ENCODE results near the gene TBL1X. TPM values are rescaled to one million over a fixed set of nuclear protein-coding genes. Genes with fewer than 3 reads are reported as not detected.

The TBL1X gene
- polyA plus RNA-seq, 3 donors: 12.5 to 19.5 (median 13.8) TPM

DNA sequence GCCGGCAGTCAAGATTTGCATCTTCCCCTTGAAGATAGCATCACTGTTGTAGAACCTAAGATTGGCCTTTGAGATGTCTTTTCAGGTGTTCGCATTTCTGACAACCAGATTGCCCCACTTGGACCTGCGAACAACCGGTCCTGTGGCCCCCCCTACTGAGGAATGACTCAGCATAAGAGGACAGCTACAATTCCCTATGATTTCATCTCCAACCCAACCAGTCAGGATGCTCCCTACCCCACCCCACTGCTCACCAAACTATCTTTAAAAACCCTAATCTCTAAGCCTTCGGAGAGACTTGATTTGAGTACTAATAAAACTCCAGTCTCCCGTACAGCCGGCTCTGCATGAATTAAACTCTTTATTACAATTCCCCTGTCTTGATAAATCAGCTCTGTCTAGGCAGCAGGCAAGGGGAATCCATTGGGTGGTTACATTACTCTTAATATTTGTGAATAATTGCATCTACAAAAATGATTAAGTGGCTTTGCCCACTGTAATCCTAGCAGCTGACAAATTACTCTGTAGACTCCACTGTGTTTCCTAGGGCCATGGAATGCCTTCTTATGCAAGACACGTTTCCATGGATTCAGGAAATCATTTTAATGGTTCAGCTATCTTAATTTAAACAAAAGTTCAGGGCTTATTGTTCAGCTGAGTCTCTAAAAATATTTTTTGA, 205.4 kb downstream of the TBL1X start:
- intact Hi-C loops (cut with micrococcal nuclease): loop anchor here in 1 of 2 donors (10.0 kb wide), 1 partner anchor 205 kb away; the partner anchor contains the start of gene TBL1X
- Histone ChIP-seq H2AFZ (ENCODE audit: insufficient read depth, low read depth, low read length, poor library complexity, severe bottlenecking) (no peak overlapping the region), H3K4me1 (ENCODE audit: control insufficient read depth in 1 of 2, insufficient read depth in 2 of 2, low read length in 2 of 2) (peaks cover 9 to 16% of the 10 kb centered on the region in 2 donors), H3K9ac (ENCODE audit: insufficient read depth, low read length, poor library complexity, severe bottlenecking) (no peak overlapping the region), H4K20me1 (ENCODE audit: insufficient read depth, low read length) (peaks cover 18% of the 10 kb centered on the region), H3K4me3 (replicated peaks in 1 of 3; ENCODE audit: low read depth in 2 of 3, low read length in 3 of 3) (no peak overlapping the region), H3K79me2 (ENCODE audit: insufficient read depth, low read length) (no peaks in the 10 kb centered on the region), H3K27me3 (ENCODE audit: control insufficient read depth in 2 of 2, insufficient read depth in 2 of 2, low read length in 2 of 2) (peaks cover 0 to 7% of the 10 kb centered on the region in 2 donors), H3K4me2 (replicated peaks; ENCODE audit: extremely low read depth, low read length, poor library complexity, severe bottlenecking) (no peak overlapping the region), H3K9me3 (replicated peaks in 1 of 2; ENCODE audit: control insufficient read depth in 1 of 2, insufficient read depth in 1 of 2, low read length in 2 of 2) (no peaks in the 10 kb centered on the region), H3K36me3 (replicated peaks in 1 of 2; ENCODE audit: control insufficient read depth in 1 of 2, insufficient read depth in 2 of 2, low read length in 2 of 2) (peaks cover 0 to 25% of the 10 kb centered on the region in 2 donors), H3K27ac (ENCODE audit: low read depth in 1 of 2, low read length in 2 of 2) (no peak overlapping the region)
- TF ChIP-seq, protein P1, sequence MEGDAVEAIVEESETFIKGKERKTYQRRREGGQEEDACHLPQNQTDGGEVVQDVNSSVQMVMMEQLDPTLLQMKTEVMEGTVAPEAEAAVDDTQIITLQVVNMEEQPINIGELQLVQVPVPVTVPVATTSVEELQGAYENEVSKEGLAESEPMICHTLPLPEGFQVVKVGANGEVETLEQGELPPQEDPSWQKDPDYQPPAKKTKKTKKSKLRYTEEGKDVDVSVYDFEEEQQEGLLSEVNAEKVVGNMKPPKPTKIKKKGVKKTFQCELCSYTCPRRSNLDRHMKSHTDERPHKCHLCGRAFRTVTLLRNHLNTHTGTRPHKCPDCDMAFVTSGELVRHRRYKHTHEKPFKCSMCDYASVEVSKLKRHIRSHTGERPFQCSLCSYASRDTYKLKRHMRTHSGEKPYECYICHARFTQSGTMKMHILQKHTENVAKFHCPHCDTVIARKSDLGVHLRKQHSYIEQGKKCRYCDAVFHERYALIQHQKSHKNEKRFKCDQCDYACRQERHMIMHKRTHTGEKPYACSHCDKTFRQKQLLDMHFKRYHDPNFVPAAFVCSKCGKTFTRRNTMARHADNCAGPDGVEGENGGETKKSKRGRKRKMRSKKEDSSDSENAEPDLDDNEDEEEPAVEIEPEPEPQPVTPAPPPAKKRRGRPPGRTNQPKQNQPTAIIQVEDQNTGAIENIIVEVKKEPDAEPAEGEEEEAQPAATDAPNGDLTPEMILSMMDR (IDR thresholded peaks at IDR 0.05): no peak
- no peak overlapping the region for H3K27ac Mint-ChIP-seq
- H3K4me1 Mint-ChIP-seq: peaks cover 18% of the 10 kb centered on the region
- H3K27me3 Mint-ChIP-seq (ENCODE audit: low read depth in 3 of 3): peaks cover 0 to 7% (median 0%) of the 10 kb centered on the region in 3 donors
- WGBS (ENCODE audit: insufficient coverage): 87% methylated on average over 3 of the region's 8 CpGs
- H3K4me3 Mint-ChIP-seq: no peak overlapping the region
- DNase-seq: no peak
- H3K9me3 Mint-ChIP-seq: peaks cover 0 to 9% (median 0%) of the 10 kb centered on the region in 7 donors
- peaks cover 12 to 25% of the 10 kb centered on the region in 2 donors for H3K36me3 Mint-ChIP-seq

DNA sequence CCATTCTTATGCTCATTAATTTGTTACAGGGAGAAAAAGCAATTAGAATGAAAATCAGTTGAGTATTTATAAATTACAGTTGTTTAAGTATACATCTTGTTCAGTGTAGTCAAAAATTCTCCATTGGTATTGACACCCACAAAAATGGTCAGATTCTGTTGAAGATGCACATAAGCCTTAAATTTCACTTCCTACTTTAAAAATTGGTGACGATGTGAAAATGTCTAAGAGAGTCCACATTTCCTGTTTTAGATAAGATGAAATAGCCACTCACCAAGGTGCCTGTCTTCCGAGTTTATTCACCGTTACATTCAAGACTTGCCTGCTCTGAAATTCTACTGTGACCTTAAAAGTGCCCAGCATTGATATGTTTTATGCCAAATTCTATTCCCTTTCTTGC, 207.1 kb downstream of the TBL1X start:
- Histone ChIP-seq H3K36me3 (replicated peaks in 1 of 2; ENCODE audit: control insufficient read depth in 1 of 2, insufficient read depth in 2 of 2, low read length in 2 of 2) (peaks cover 0 to 21% of the 10 kb centered on the region in 2 donors), H3K4me2 (replicated peaks; ENCODE audit: extremely low read depth, low read length, poor library complexity, severe bottlenecking) (no peak overlapping the region), H3K27ac (ENCODE audit: low read depth in 1 of 2, low read length in 2 of 2) (peak overlapping the region in 1 of 2 donors; percentile 25), H3K4me3 (replicated peaks in 1 of 3; ENCODE audit: low read depth in 2 of 3, low read length in 3 of 3) (no peak overlapping the region), H3K79me2 (ENCODE audit: insufficient read depth, low read length) (no peaks in the 10 kb centered on the region), H3K27me3 (ENCODE audit: control insufficient read depth in 2 of 2, insufficient read depth in 2 of 2, low read length in 2 of 2) (peaks cover 0 to 7% of the 10 kb centered on the region in 2 donors), H2AFZ (ENCODE audit: insufficient read depth, low read depth, low read length, poor library complexity, severe bottlenecking) (no peak overlapping the region), H4K20me1 (ENCODE audit: insufficient read depth, low read length) (peaks cover 12% of the 10 kb centered on the region), H3K9me3 (replicated peaks in 1 of 2; ENCODE audit: control insufficient read depth in 1 of 2, insufficient read depth in 1 of 2, low read length in 2 of 2) (no peaks in the 10 kb centered on the region), H3K9ac (ENCODE audit: insufficient read depth, low read length, poor library complexity, severe bottlenecking) (no peak overlapping the region), H3K4me1 (ENCODE audit: control insufficient read depth in 1 of 2, insufficient read depth in 2 of 2, low read length in 2 of 2) (peaks cover 17 to 26% of the 10 kb centered on the region in 2 donors)
- Mint-ChIP-seq H3K4me3 (peak overlapping the region in 1 of 2 donors; percentile 10), H3K9me3 (peaks cover 0 to 20% (median 2%) of the 10 kb centered on the region in 7 donors), H3K36me3 (peaks cover 12 to 20% of the 10 kb centered on the region in 2 donors), H3K27ac (peak overlapping the region in 5 of 7 donors; percentile 10 to 80 (median 63)), H3K4me1 (peaks cover 29% of the 10 kb centered on the region), H3K27me3 (ENCODE audit: low read depth in 3 of 3) (peaks cover 0 to 11% (median 0%) of the 10 kb centered on the region in 3 donors)
- peak in 2 of 3 donors; percentile 3 to 7 for DNase-seq
- 40% methylated on average over 2 of the region's 3 CpGs for WGBS (ENCODE audit: insufficient coverage)
- TF ChIP-seq, protein P1 (IDR thresholded peaks at IDR 0.05): no peak
- intact Hi-C loops (cut with micrococcal nuclease): loop anchor here in 1 of 2 donors (10.0 kb wide), 1 partner anchor 207 kb away; the partner anchor contains the start of gene TBL1X
